Measurements from ENCODE around the gene NAV2.

DNA sequence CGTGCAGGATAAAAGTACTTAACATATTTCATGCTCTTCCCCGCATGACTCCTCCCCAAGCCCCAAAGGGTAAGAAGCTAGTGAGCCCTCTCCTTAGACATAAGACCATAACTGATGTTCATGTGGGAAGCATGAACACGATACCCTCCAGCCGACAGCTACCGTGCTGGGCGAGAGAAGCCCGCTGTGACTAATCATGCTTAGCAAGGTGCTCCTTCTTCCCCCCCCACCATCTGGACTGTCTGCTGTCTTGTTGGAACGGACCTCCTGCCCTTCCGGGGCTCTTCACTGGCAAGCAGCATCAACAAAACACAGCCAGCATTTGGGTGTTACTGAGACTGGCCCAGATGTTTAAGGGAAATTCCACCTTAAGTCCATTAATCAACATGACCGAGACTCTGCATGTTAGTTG is 247.0 kb downstream of the NAV2 start:
- TF ChIP-seq CTCF (IDR thresholded peaks at IDR 0.05) (no peak), POLR2A (IDR thresholded peaks at IDR 0.05) (no peak), EP300 (IDR thresholded peaks at IDR 0.05) (no peak)
